GM18868 (cell line): ENCODE results near the gene CTRL.
A peak's percentile ranks its signal among the peaks of the same experiment; 100 is the strongest.
"Not testable (repeated sequence)": the region's sequence is repeated elsewhere in the genome, so short reads cannot be mapped to it uniquely, and the experiment has no call there.

Experiments used
- ATAC-seq: cut with Tn5 transposase; IDR thresholded peaks from one replicate; pipeline ENCODE4 v1.9.1; 2021; ENCODE audit warnings: mild to moderate bottlenecking, moderate library complexity; ENCODE audit not compliant: unreplicated experiment

Gene CTRL

GRCh38 chr16:67941469-67942199, 10.0 kb upstream of the CTRL start:
- ATAC-seq: no peak

GRCh38 chr16:67940446-67941089, 8.9 kb upstream of the CTRL start:
- no peak for ATAC-seq

GRCh38 chr16:67939507-67940445, 8.1 kb upstream of the CTRL start:
- ATAC-seq: no peak

- not testable (repeated sequence) for ATAC-seq
Observed at GRCh38 chr16:67937713-67938112, 6.1 kb upstream of the CTRL start.

GRCh38 chr16:67936880-67937605, 5.4 kb upstream of the CTRL start:
- ATAC-seq: peak; percentile 63

GRCh38 chr16:67936124-67936879, 4.6 kb upstream of the CTRL start, which contains the start of gene PSMB10:
PSMB10 (minus strand) TSS chr16:67936850; CDS start chr16:67936749, 101 bp downstream.
- ATAC-seq: no peak

GRCh38 chr16:67935402-67936123, 3.9 kb upstream of the CTRL start:
- peak; percentile 92 for ATAC-seq

GRCh38 chr16:67935101-67935401, 3.4 kb upstream of the CTRL start:
- ATAC-seq: no peak

- ATAC-seq: no peak
Observed at GRCh38 chr16:67934306-67935100, 2.8 kb upstream of the CTRL start.

- ATAC-seq: no peak
Observed at GRCh38 chr16:67933805-67934204, 2.1 kb upstream of the CTRL start.

GRCh38 chr16:67932462-67932840, 789 bp upstream of the CTRL start:
- no peak for ATAC-seq

- no peak for ATAC-seq
Observed at GRCh38 chr16:67930678-67931211, 917 bp downstream of the CTRL start.

GRCh38 chr16:67930191-67930590, 1.5 kb downstream of the CTRL start:
- no peak for ATAC-seq

- no peak for ATAC-seq
Observed at GRCh38 chr16:67928561-67929364, 2.9 kb downstream of the CTRL start.

GRCh38 chr16:67928147-67928546, 3.5 kb downstream of the CTRL start:
- no peak for ATAC-seq

GRCh38 chr16:67927131-67927941, 4.3 kb downstream of the CTRL start:
- no peak for ATAC-seq
